HG03045 (cell line): Measurements from ENCODE around the gene UGCG.
"Not testable (repeated sequence)": the region's sequence is repeated elsewhere in the genome, so short reads cannot be mapped to it uniquely, and the experiment has no call there.

Experiments used
- ATAC-seq: cut with Tn5 transposase; IDR thresholded peaks from one replicate; pipeline ENCODE4 v1.9.1; 2021; ENCODE audit warnings: mild to moderate bottlenecking, moderate library complexity; ENCODE audit not compliant: unreplicated experiment

The UGCG gene

GRCh38 chr9:111895996-111896941 is at the start of gene UGCG:
Gene UGCG (plus strand): TSS chr9:111896814. CDS start chr9:111897216, 402 bp downstream.
- ATAC-seq: peak; percentile 83

- no peak for ATAC-seq
Observed at GRCh38 chr9:111851553-111851952, 45.1 kb upstream of the UGCG start.

GRCh38 chr9:111852291-111852690 is 44.3 kb upstream of the UGCG start:
- ATAC-seq: no peak

GRCh38 chr9:111853450-111853827 is 43.2 kb upstream of the UGCG start:
- no peak for ATAC-seq

GRCh38 chr9:111854799-111855198 is 41.8 kb upstream of the UGCG start:
- ATAC-seq: no peak

GRCh38 chr9:111857555-111858211 is 38.9 kb upstream of the UGCG start:
- no peak for ATAC-seq

- ATAC-seq: no peak
Observed at GRCh38 chr9:111860443-111860842, 36.2 kb upstream of the UGCG start.

- no peak for ATAC-seq
Observed at GRCh38 chr9:111863636-111864035, 33.0 kb upstream of the UGCG start.

- no peak for ATAC-seq
Observed at GRCh38 chr9:111866976-111867375, 29.6 kb upstream of the UGCG start.

GRCh38 chr9:111868475-111868874 is 28.1 kb upstream of the UGCG start:
- ATAC-seq: no peak

- ATAC-seq: peak; percentile 59
Observed at GRCh38 chr9:111870774-111871498, 25.7 kb upstream of the UGCG start.

GRCh38 chr9:111871499-111871855 is 25.1 kb upstream of the UGCG start:
- ATAC-seq: no peak

GRCh38 chr9:111872886-111873285 is 23.7 kb upstream of the UGCG start:
- no peak for ATAC-seq

GRCh38 chr9:111873901-111874300 is 22.7 kb upstream of the UGCG start:
- no peak for ATAC-seq

GRCh38 chr9:111874500-111874899 is 22.1 kb upstream of the UGCG start:
- no peak for ATAC-seq

GRCh38 chr9:111875291-111875690 is 21.3 kb upstream of the UGCG start:
- ATAC-seq: not testable (repeated sequence)

- not testable (repeated sequence) for ATAC-seq
Observed at GRCh38 chr9:111875691-111876090, 20.9 kb upstream of the UGCG start.

GRCh38 chr9:111876179-111876578 is 20.4 kb upstream of the UGCG start:
- no peak for ATAC-seq

GRCh38 chr9:111877420-111877819 is 19.2 kb upstream of the UGCG start:
- ATAC-seq: no peak

- ATAC-seq: no peak
Observed at GRCh38 chr9:111878946-111879345, 17.7 kb upstream of the UGCG start.

- no peak for ATAC-seq
Observed at GRCh38 chr9:111886983-111887718, 9.5 kb upstream of the UGCG start.
